CD4-positive, alpha-beta memory T cell (primary cell): Measurements from ENCODE around the gene RASL11B. TPM values are rescaled to one million over a fixed set of nuclear protein-coding genes. Genes with fewer than 3 reads are reported as not detected.

Source experiments
- CTCF ChIA-PET: fragments of 350-600 bp; sonication (Branson Sonifier 250); formaldehyde crosslinking; loops from one replicate; lab custom pipeline; 2021; ENCODE audit warnings: inconsistent platforms; ENCODE audit not compliant: partially characterized antibody; lab: Charles Lee
- POLR2A ChIA-PET: fragments of 350-600 bp; sonication (Branson Sonifier 250); formaldehyde crosslinking; loops from one replicate; lab custom pipeline; 2021; ENCODE audit not compliant: partially characterized antibody; lab: Charles Lee
- DNase-seq, 5 donors: peaks; one replicate each; pipeline versions ENCODE4 v3.0.0 to v3.0.0-alpha.2; 2020 to 2022; ENCODE audit warnings: mixed read lengths in 1 of 5
- H3K27ac ChIP-seq: one replicate; pipeline ENCODE4 v1.7.0; 2013; ENCODE audit warnings: low read depth, low read length
- H3K27me3 ChIP-seq: 2 replicates; pipeline ENCODE4 v1.7.0; 2013; ENCODE audit warnings: mild to moderate bottlenecking, low read length, moderate library complexity; ENCODE audit not compliant: insufficient read depth
- H3K36me3 ChIP-seq: 2 replicates; pipeline ENCODE4 v1.7.0; 2013; ENCODE audit warnings: mild to moderate bottlenecking, low read length, moderate library complexity; ENCODE audit not compliant: insufficient read depth
- H3K4me1 ChIP-seq: 2 replicates; pipeline ENCODE4 v1.7.0; 2013; ENCODE audit warnings: mild to moderate bottlenecking, low read length, moderate library complexity; ENCODE audit not compliant: insufficient read depth
- H3K4me3 ChIP-seq, 2 donors: one replicate each; pipeline ENCODE4 v1.7.0; 2013; ENCODE audit warnings: low read length in 2 of 2, mild to moderate bottlenecking in 1 of 2
- H3K9me3 ChIP-seq, 2 donors: one replicate each; pipeline ENCODE4 v1.7.0; 2013; ENCODE audit warnings: low read length in 2 of 2, control low read depth in 1 of 2; ENCODE audit not compliant: control insufficient read depth in 1 of 2
- H3K27ac Mint-ChIP-seq, 7 donors: one replicate each; pipeline ENCODE4 v1.8.0; 2020 to 2021; ENCODE audit warnings: mixed read lengths in 7 of 7, mild to moderate bottlenecking in 6 of 7, inconsistent platforms in 3 of 7, moderate library complexity in 3 of 7
- H3K27me3 Mint-ChIP-seq, 2 donors: one replicate each; pipeline ENCODE4 v1.8.0; 2020 to 2021; ENCODE audit warnings: mixed read lengths in 2 of 2
- H3K36me3 Mint-ChIP-seq, 2 donors: one replicate each; pipeline ENCODE4 v1.8.0; 2020 to 2021; ENCODE audit warnings: mixed read lengths in 2 of 2, inconsistent platforms in 1 of 2, mild to moderate bottlenecking in 1 of 2
- H3K4me1 Mint-ChIP-seq, 4 donors: one replicate each; pipeline ENCODE4 v1.8.0; 2020 to 2021; ENCODE audit warnings: mixed read lengths in 4 of 4, mild to moderate bottlenecking in 1 of 4
- H3K4me3 Mint-ChIP-seq, 8 donors: one replicate each; pipeline ENCODE4 v1.8.0; 2020 to 2021; ENCODE audit warnings: mixed read lengths in 8 of 8, mild to moderate bottlenecking in 7 of 8, moderate library complexity in 6 of 8, inconsistent platforms in 3 of 8
- H3K9me3 Mint-ChIP-seq, 8 donors: one replicate each; pipeline ENCODE4 v1.8.0; 2020 to 2021; ENCODE audit warnings: mixed read lengths in 8 of 8, mild to moderate bottlenecking in 5 of 8, inconsistent platforms in 3 of 8, moderate library complexity in 1 of 8
- intact Hi-C: fragments of 100-400 bp; cut with micrococcal nuclease; formaldehyde crosslinking; loops from one replicate; pipeline ENCODE4 v1.15.1; 2023
- polyA plus RNA-seq, 2 donors: library from polyadenylated mRNA; unstranded; fragments of 300-500 nt; fragmentation: Illumina TruSeq; gene quantifications; one replicate each; pipeline ENCODE4 v1.2.3, GENCODE V29; 2021
- total RNA-seq, 2 experiments: library from RNA; stranded (reverse); gene quantifications; one replicate each; pipeline ENCODE4 v1.2.3, GENCODE V29; 2021

The RASL11B gene
- total and polyA plus RNA-seq, 4 experiments from 2014 or later: 0.10 TPM; not detected in 3

GRCh38 chr4:52870225-52870624, 8.1 kb downstream of the RASL11B start:
- H3K27ac Mint-ChIP-seq: no peak overlapping the region
- H3K36me3 ChIP-seq: no peaks in the 10 kb centered on the region
- intact Hi-C loops: no loop called here
- H3K4me3 ChIP-seq: no peak overlapping the region
- CTCF ChIA-PET: no interaction called here
- H3K27me3 Mint-ChIP-seq: no peaks in the 10 kb centered on the region
- H3K4me3 Mint-ChIP-seq: no peak overlapping the region
- H3K4me1 Mint-ChIP-seq: peaks cover 0 to under 1% (median 0%) of the 10 kb centered on the region in 4 donors
- no peaks in the 10 kb centered on the region for H3K27me3 ChIP-seq
- no peak overlapping the region for H3K27ac ChIP-seq
- H3K9me3 Mint-ChIP-seq: no peaks in the 10 kb centered on the region
- H3K36me3 Mint-ChIP-seq: peaks cover 18 to 32% of the 10 kb centered on the region in 2 donors
- no peaks in the 10 kb centered on the region for H3K4me1 ChIP-seq
- DNase-seq: no peak
- POLR2A ChIA-PET: no interaction called here
- H3K9me3 ChIP-seq: no peaks in the 10 kb centered on the region

DNA sequence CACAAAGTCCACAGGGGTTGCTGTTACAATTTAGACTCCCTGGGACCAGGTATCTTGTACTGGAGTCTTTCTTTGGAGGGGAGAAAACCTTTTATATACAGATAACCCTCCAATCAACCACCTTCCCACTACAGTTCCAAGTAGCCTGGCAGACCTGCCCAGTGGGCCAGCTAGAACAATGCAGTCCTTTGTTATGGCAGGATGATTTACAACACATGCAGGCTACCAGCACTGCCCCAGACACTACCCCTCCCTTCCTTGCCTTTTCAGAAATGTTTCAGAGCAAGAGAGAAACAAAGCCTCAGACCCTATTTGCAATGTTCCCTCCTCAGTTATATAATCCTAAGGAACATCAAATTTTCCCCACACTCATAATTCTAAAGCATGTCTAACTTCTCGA, 11.1 kb downstream of the RASL11B start:
- intact Hi-C loops: no loop called here
- H3K36me3 ChIP-seq: no peaks in the 10 kb centered on the region
- Mint-ChIP-seq H3K4me3 (no peak overlapping the region), H3K27ac (peak overlapping the region in 1 of 7 donors; percentile 27), H3K36me3 (peaks cover 18 to 38% of the 10 kb centered on the region in 2 donors), H3K27me3 (no peaks in the 10 kb centered on the region), H3K4me1 (peaks cover 0 to 14% (median 2%) of the 10 kb centered on the region in 4 donors), H3K9me3 (no peaks in the 10 kb centered on the region)
- no peak overlapping the region for H3K27ac ChIP-seq
- no peaks in the 10 kb centered on the region for H3K27me3 ChIP-seq
- no peak overlapping the region for H3K4me3 ChIP-seq
- CTCF ChIA-PET: no interaction called here
- no peaks in the 10 kb centered on the region for H3K9me3 ChIP-seq
- no peak for DNase-seq
- POLR2A ChIA-PET: no interaction called here
- H3K4me1 ChIP-seq: no peaks in the 10 kb centered on the region

- intact Hi-C loops: no loop called here
- CTCF ChIA-PET: no interaction called here
- DNase-seq: no peak
- peaks cover 0 to 14% (median 2%) of the 10 kb centered on the region in 4 donors for H3K4me1 Mint-ChIP-seq
- Histone ChIP-seq H3K27me3 (no peaks in the 10 kb centered on the region), H3K9me3 (no peaks in the 10 kb centered on the region), H3K36me3 (no peaks in the 10 kb centered on the region), H3K27ac (no peak overlapping the region), H3K4me3 (no peak overlapping the region), H3K4me1 (no peaks in the 10 kb centered on the region)
- H3K27me3 Mint-ChIP-seq: no peaks in the 10 kb centered on the region
- H3K27ac Mint-ChIP-seq: no peak overlapping the region
- POLR2A ChIA-PET: no interaction called here
- no peak overlapping the region for H3K4me3 Mint-ChIP-seq
- no peaks in the 10 kb centered on the region for H3K9me3 Mint-ChIP-seq
- H3K36me3 Mint-ChIP-seq: peaks cover 18 to 39% of the 10 kb centered on the region in 2 donors
Measured at GRCh38 chr4:52873861-52874343, 11.8 kb downstream of the RASL11B start.

- H3K4me3 ChIP-seq: no peak overlapping the region
- no peaks in the 10 kb centered on the region for H3K27me3 Mint-ChIP-seq
- H3K27ac ChIP-seq: no peak overlapping the region
- peaks cover 18 to 39% of the 10 kb centered on the region in 2 donors for H3K36me3 Mint-ChIP-seq
- no peaks in the 10 kb centered on the region for H3K9me3 Mint-ChIP-seq
- H3K9me3 ChIP-seq: no peaks in the 10 kb centered on the region
- no peaks in the 10 kb centered on the region for H3K36me3 ChIP-seq
- no peaks in the 10 kb centered on the region for H3K4me1 ChIP-seq
- no peak overlapping the region for H3K4me3 Mint-ChIP-seq
- no peak overlapping the region for H3K27ac Mint-ChIP-seq
- H3K4me1 Mint-ChIP-seq: peaks cover 0 to 14% (median 2%) of the 10 kb centered on the region in 4 donors
- CTCF ChIA-PET: interaction anchor here (1.8 kb wide), 1 partner anchor 10 kb away, joined by 3 read pairs; no protein-coding TSS in a partner anchor
- POLR2A ChIA-PET: no interaction called here
- no peak for DNase-seq
- intact Hi-C loops: no loop called here
- H3K27me3 ChIP-seq: no peaks in the 10 kb centered on the region
Measured at GRCh38 chr4:52874948-52875347, 12.8 kb downstream of the RASL11B start.

DNA sequence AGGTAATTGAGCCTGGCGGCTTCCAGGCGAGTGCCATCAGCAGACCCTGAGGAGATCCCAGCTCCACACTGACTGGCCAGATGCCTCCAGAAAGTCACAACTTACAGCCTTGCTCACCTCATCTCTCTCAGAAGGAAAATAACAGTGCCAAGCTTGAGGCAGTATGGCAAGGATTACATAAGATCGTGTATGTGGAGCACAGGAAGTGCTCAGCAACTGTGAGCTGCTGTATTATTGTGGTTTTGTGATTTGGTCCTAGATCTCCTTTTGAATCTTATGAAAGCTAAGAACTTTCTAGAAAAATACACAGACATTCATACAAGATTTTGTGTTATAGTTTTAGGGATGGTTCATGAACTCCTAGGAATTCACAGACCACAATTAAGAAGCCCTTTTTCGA, 14.0 kb downstream of the RASL11B start:
- intact Hi-C loops: no loop called here
- POLR2A ChIA-PET: no interaction called here
- peaks cover 14 to 34% of the 10 kb centered on the region in 2 donors for H3K36me3 Mint-ChIP-seq
- H3K27me3 Mint-ChIP-seq: no peaks in the 10 kb centered on the region
- no peaks in the 10 kb centered on the region for H3K4me1 ChIP-seq
- H3K9me3 Mint-ChIP-seq: no peaks in the 10 kb centered on the region
- no peak overlapping the region for H3K4me3 ChIP-seq
- no peaks in the 10 kb centered on the region for H3K27me3 ChIP-seq
- peaks cover 0 to 14% (median 2%) of the 10 kb centered on the region in 4 donors for H3K4me1 Mint-ChIP-seq
- H3K36me3 ChIP-seq: no peaks in the 10 kb centered on the region
- no peak overlapping the region for H3K4me3 Mint-ChIP-seq
- no peak for DNase-seq
- H3K9me3 ChIP-seq: no peaks in the 10 kb centered on the region
- peak overlapping the region in 1 of 7 donors; percentile 23 for H3K27ac Mint-ChIP-seq
- CTCF ChIA-PET: interaction anchor here (1.8 kb wide), 1 partner anchor 11 kb away, joined by 3 read pairs; no protein-coding TSS in a partner anchor
- H3K27ac ChIP-seq: no peak overlapping the region

DNA sequence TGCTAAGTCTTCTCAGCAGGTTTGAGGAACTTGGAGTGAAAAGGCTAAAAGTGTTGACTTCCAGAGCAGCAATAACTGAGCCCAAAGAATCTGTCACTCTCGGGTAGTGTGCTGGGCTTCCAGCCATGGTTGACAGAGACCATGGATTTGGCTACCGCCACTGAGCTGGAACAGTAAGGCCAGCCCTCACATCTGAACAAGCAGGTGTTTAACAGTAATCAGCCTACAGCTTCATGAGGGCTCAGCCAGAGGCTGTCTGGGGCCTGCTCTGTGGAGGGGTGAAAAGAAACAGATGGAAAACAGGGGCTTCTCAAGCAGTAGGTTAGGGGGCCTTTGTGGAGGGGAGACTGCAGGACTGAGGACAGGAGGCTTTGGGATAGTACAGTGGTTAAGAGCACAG, 14.9 kb downstream of the RASL11B start:
- peaks cover 0 to 14% (median 2%) of the 10 kb centered on the region in 4 donors for H3K4me1 Mint-ChIP-seq
- no peaks in the 10 kb centered on the region for H3K27me3 Mint-ChIP-seq
- no peak overlapping the region for H3K4me3 Mint-ChIP-seq
- peaks cover 0 to under 1% (median 0%) of the 10 kb centered on the region in 8 donors for H3K9me3 Mint-ChIP-seq
- Histone ChIP-seq H3K27me3 (no peaks in the 10 kb centered on the region), H3K27ac (no peak overlapping the region), H3K9me3 (no peaks in the 10 kb centered on the region), H3K4me1 (no peaks in the 10 kb centered on the region), H3K4me3 (no peak overlapping the region), H3K36me3 (no peaks in the 10 kb centered on the region)
- intact Hi-C loops: no loop called here
- DNase-seq: no peak
- H3K27ac Mint-ChIP-seq: peak overlapping the region in 1 of 7 donors; percentile 19
- POLR2A ChIA-PET: no interaction called here
- peaks cover 18 to 36% of the 10 kb centered on the region in 2 donors for H3K36me3 Mint-ChIP-seq
- CTCF ChIA-PET: no interaction called here

DNA sequence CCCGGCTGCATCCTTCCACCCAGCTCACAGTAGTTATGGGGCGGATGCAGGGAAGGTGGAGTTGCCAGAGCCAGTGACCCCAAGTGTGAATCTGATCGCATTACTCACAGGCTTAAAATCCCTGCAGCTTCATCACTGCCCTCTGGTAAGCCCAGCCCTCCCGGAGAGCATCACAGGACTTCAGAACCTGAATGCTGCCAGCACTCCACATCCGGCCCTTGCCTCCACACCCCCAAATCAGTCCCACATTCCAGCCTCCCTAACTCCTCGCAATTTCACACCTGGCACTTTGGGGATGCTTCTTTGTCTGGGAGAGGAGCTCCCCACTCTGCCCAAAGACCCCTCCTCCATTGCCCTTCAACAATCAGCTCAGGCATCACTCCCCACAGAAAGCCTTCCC, 15.6 kb downstream of the RASL11B start:
- H3K9me3 Mint-ChIP-seq: peaks cover 0 to 1% (median 0%) of the 10 kb centered on the region in 8 donors
- Histone ChIP-seq H3K27me3 (no peaks in the 10 kb centered on the region), H3K27ac (no peak overlapping the region), H3K4me1 (no peaks in the 10 kb centered on the region), H3K9me3 (no peaks in the 10 kb centered on the region), H3K36me3 (no peaks in the 10 kb centered on the region), H3K4me3 (no peak overlapping the region)
- H3K36me3 Mint-ChIP-seq: peaks cover 15 to 35% of the 10 kb centered on the region in 2 donors
- DNase-seq: no peak
- no peaks in the 10 kb centered on the region for H3K27me3 Mint-ChIP-seq
- CTCF ChIA-PET: no interaction called here
- POLR2A ChIA-PET: no interaction called here
- H3K4me3 Mint-ChIP-seq: no peak overlapping the region
- peaks cover 0 to 14% (median 2%) of the 10 kb centered on the region in 4 donors for H3K4me1 Mint-ChIP-seq
- peak overlapping the region in 1 of 7 donors; percentile 27 for H3K27ac Mint-ChIP-seq
- intact Hi-C loops: no loop called here
